ENCODE measurements around the gene NAT9. TPM values are rescaled to one million over a fixed set of nuclear protein-coding genes. Genes with fewer than 3 reads are reported as not detected.

Gene NAT9
- total and polyA plus RNA-seq, 4 donors = 27.1 to 47.4 (median 36.6) TPM

GRCh38 chr17:74761419-74761818 is 14.7 kb downstream of the NAT9 start:
- TF ChIP-seq CTCF (IDR thresholded peaks at IDR 0.05; ENCODE audit: control extremely low read depth, extremely low read depth) = no peak
- WGBS, 2 donors = 67 to 88% methylated on average over 5 of the region's 5 CpGs
- DNase-seq = no peak

GRCh38 chr17:74760404-74761105 is 15.6 kb downstream of the NAT9 start:
- Histone ChIP-seq H3K27me3 (ENCODE audit: control insufficient read depth in 3 of 3, insufficient read depth in 3 of 3, low read length in 2 of 3) (no peaks in the 10 kb centered on the region), H3K9me3 (ENCODE audit: control insufficient read depth in 4 of 4, insufficient read depth in 3 of 4, low read length in 3 of 4) (no peaks in the 10 kb centered on the region), H3K27ac (ENCODE audit: low read depth in 1 of 2, low read length in 1 of 2) (no peak overlapping the region), H3K4me3 (no peak overlapping the region), H3K9ac (ENCODE audit: insufficient read depth in 1 of 2, low read length in 2 of 2) (peak overlapping the region in 1 of 2 donors; percentile 32), H3K36me3 (ENCODE audit: control insufficient read depth in 4 of 4, insufficient read depth in 4 of 4, low read length in 4 of 4) (peaks cover 0 to 7% (median 0%) of the 10 kb centered on the region in 4 donors), H3K4me1 (ENCODE audit: control insufficient read depth in 5 of 5, insufficient read depth in 5 of 5, low read length in 5 of 5) (peaks cover 8 to 82% (median 38%) of the 10 kb centered on the region in 5 donors)
- peak in 1 of 3 donors; percentile 40 for DNase-seq
- 60 to 67% methylated on average over 7 of the region's 7 CpGs for WGBS, 2 donors
- ATAC-seq (ENCODE audit: insufficient read depth, low FRiP score) = no peak
- TF ChIP-seq CTCF (IDR thresholded peaks at IDR 0.05; ENCODE audit: control extremely low read depth, extremely low read depth) = no peak

More at GRCh38 chr17:74761419-74761818, 14.7 kb downstream of the NAT9 start:
- Histone ChIP-seq H3K36me3 (ENCODE audit: control insufficient read depth in 4 of 4, insufficient read depth in 4 of 4, low read length in 4 of 4) (peaks cover 0 to 7% (median 0%) of the 10 kb centered on the region in 4 donors), H3K9ac (ENCODE audit: insufficient read depth in 1 of 2, low read length in 2 of 2) (no peak overlapping the region), H3K27me3 (ENCODE audit: control insufficient read depth in 3 of 3, insufficient read depth in 3 of 3, low read length in 2 of 3) (no peaks in the 10 kb centered on the region), H3K4me3 (no peak overlapping the region), H3K9me3 (ENCODE audit: control insufficient read depth in 4 of 4, insufficient read depth in 3 of 4, low read length in 3 of 4) (no peaks in the 10 kb centered on the region), H3K27ac (ENCODE audit: low read depth in 1 of 2, low read length in 1 of 2) (no peak overlapping the region), H3K4me1 (ENCODE audit: control insufficient read depth in 5 of 5, insufficient read depth in 5 of 5, low read length in 5 of 5) (peaks cover 8 to 82% (median 38%) of the 10 kb centered on the region in 5 donors)
- ATAC-seq (ENCODE audit: insufficient read depth, low FRiP score) = no peak

GRCh38 chr17:74759941-74760340 is 16.2 kb downstream of the NAT9 start:
- Histone ChIP-seq H3K9me3 (ENCODE audit: control insufficient read depth in 4 of 4, insufficient read depth in 3 of 4, low read length in 3 of 4) (no peaks in the 10 kb centered on the region), H3K4me1 (ENCODE audit: control insufficient read depth in 5 of 5, insufficient read depth in 5 of 5, low read length in 5 of 5) (peaks cover 8 to 81% (median 38%) of the 10 kb centered on the region in 5 donors), H3K4me3 (no peak overlapping the region), H3K27ac (ENCODE audit: low read depth in 1 of 2, low read length in 1 of 2) (no peak overlapping the region), H3K36me3 (ENCODE audit: control insufficient read depth in 4 of 4, insufficient read depth in 4 of 4, low read length in 4 of 4) (peaks cover 0 to 6% (median under 1%) of the 10 kb centered on the region in 4 donors), H3K27me3 (ENCODE audit: control insufficient read depth in 3 of 3, insufficient read depth in 3 of 3, low read length in 2 of 3) (no peaks in the 10 kb centered on the region), H3K9ac (ENCODE audit: insufficient read depth in 1 of 2, low read length in 2 of 2) (peak overlapping the region; percentile 19 to 32)
- no peak for TF ChIP-seq CTCF (IDR thresholded peaks at IDR 0.05; ENCODE audit: control extremely low read depth, extremely low read depth)
- peak; percentile 51 to 76 (median 68) for DNase-seq
- WGBS, 2 donors = 58 to 65% methylated on average over 10 of the region's 10 CpGs
- no peak for ATAC-seq (ENCODE audit: insufficient read depth, low FRiP score)
